WTC11 (cell line): ENCODE data around the gene FREM1. TPM values are rescaled to one million over a fixed set of nuclear protein-coding genes. Genes with fewer than 3 reads are reported as not detected.

Experiments
- ATAC-seq: fragments of 200-7000 bp; cut with Tn5 transposase; 2 replicates; pipeline ENCODE4 v1.10.0; 2021; ENCODE audit warnings: mild to moderate bottlenecking, moderate library complexity
- CTCF ChIA-PET: fragments of 300-600 bp; sonication (Branson Sonifier 250); formaldehyde crosslinking; loops from one replicate; lab custom pipeline; 2021; ENCODE audit warnings: antibody characterized with exemption; lab: Charles Lee
- POLR2A ChIA-PET: fragments of 350-600 bp; sonication (Branson Sonifier 250); formaldehyde crosslinking; loops from one replicate; lab custom pipeline; 2021; ENCODE audit warnings: antibody characterized with exemption; lab: Charles Lee
- DNase-seq: peaks from one replicate; pipeline ENCODE4 v3.0.0; 2021; ENCODE audit warnings: low spot score
- H3K27ac Mint-ChIP-seq: 2 replicates; pipeline ENCODE4 v1.8.0; 2021; ENCODE audit warnings: mixed read lengths
- H3K27me3 Mint-ChIP-seq: 2 replicates; pipeline ENCODE4 v1.8.0; 2021; ENCODE audit warnings: low read depth, mild to moderate bottlenecking, moderate library complexity, mixed read lengths
- H3K36me3 Mint-ChIP-seq: 2 replicates; pipeline ENCODE4 v1.8.0; 2021; ENCODE audit warnings: mixed read lengths
- H3K4me1 Mint-ChIP-seq: 2 replicates; pipeline ENCODE4 v1.8.0; 2022; ENCODE audit warnings: mixed read lengths
- H3K4me3 Mint-ChIP-seq: 2 replicates; pipeline ENCODE4 v1.8.0; 2021; ENCODE audit warnings: mild to moderate bottlenecking, moderate library complexity, mixed read lengths
- H3K9me3 Mint-ChIP-seq: 2 replicates; pipeline ENCODE4 v1.8.0; 2021; ENCODE audit warnings: mixed read lengths
- ATF1 ChIP-seq: sonication (generic); formaldehyde crosslinking; IDR thresholded peaks from 2 replicates; pipeline ENCODE4 v1.8.1; 2023; ENCODE audit warnings: mild to moderate bottlenecking, moderate library complexity, missing genetic modification reagents
- CREB1 ChIP-seq: sonication (generic); formaldehyde crosslinking; IDR thresholded peaks from 2 replicates; pipeline ENCODE4 v1.8.0; 2023; ENCODE audit warnings: mild to moderate bottlenecking, missing genetic modification reagents
- CREM ChIP-seq: sonication (generic); formaldehyde crosslinking; IDR thresholded peaks from 2 replicates; pipeline ENCODE4 v1.8.1; 2022; ENCODE audit warnings: mild to moderate bottlenecking, missing genetic modification reagents, moderate library complexity
- ERG ChIP-seq: fragments of 250-450 bp; sonication (Bioruptor Pico); IDR thresholded peaks from 2 replicates; pipeline ENCODE4 v1.8.0; 2021; ENCODE audit warnings: mild to moderate bottlenecking
- FOXJ3 ChIP-seq: sonication (generic); formaldehyde crosslinking; IDR thresholded peaks from 2 replicates; pipeline ENCODE4 v1.9.0; 2021; ENCODE audit warnings: missing genetic modification reagents, mild to moderate bottlenecking, borderline replicate concordance
- FOXP1 ChIP-seq: sonication (generic); formaldehyde crosslinking; IDR thresholded peaks from 2 replicates; pipeline ENCODE4 v1.8.0; 2022; ENCODE audit warnings: missing genetic modification reagents, mild to moderate bottlenecking, moderate library complexity, borderline replicate concordance
- GRHL2 ChIP-seq: fragments of 250-450 bp; sonication (Bioruptor Pico); IDR thresholded peaks from 2 replicates; pipeline ENCODE4 v1.8.0; 2022; ENCODE audit warnings: mild to moderate bottlenecking, moderate library complexity; ENCODE audit not compliant: insufficient replicate concordance, severe bottlenecking
- JAZF1 ChIP-seq: fragments of 250-450 bp; sonication (Bioruptor Pico); IDR thresholded peaks from 2 replicates; pipeline ENCODE4 v1.9.0; 2021; ENCODE audit warnings: moderate library complexity, mild to moderate bottlenecking, inconsistent platforms
- MXD4 ChIP-seq: fragments of 250-450 bp; sonication (Bioruptor Pico); IDR thresholded peaks from 2 replicates; pipeline ENCODE4 v1.8.0; 2021; ENCODE audit warnings: mild to moderate bottlenecking, moderate library complexity, borderline replicate concordance
- NFATC4 ChIP-seq: fragments of 250-450 bp; sonication (Bioruptor Pico); IDR thresholded peaks from 2 replicates; pipeline ENCODE4 v1.9.0; 2021; ENCODE audit warnings: mild to moderate bottlenecking
- NFE2L1 ChIP-seq: sonication (generic); formaldehyde crosslinking; IDR thresholded peaks from 2 replicates; pipeline ENCODE4 v1.8.1; 2023; ENCODE audit warnings: missing genetic modification reagents
- NR1H2 ChIP-seq: sonication (generic); formaldehyde crosslinking; IDR thresholded peaks from 2 replicates; pipeline ENCODE4 v1.9.0; 2021; ENCODE audit warnings: mild to moderate bottlenecking, moderate library complexity, missing genetic modification reagents
- NR2C2 ChIP-seq: sonication (generic); formaldehyde crosslinking; IDR thresholded peaks from 2 replicates; pipeline ENCODE4 v1.8.0; 2022; ENCODE audit warnings: mild to moderate bottlenecking, missing genetic modification reagents
- NR3C1 ChIP-seq: sonication (generic); formaldehyde crosslinking; conservative IDR thresholded peaks from 2 replicates; pipeline ENCODE4 v1.8.1; 2023; ENCODE audit warnings: low read depth, mild to moderate bottlenecking, missing genetic modification reagents
- PREB ChIP-seq: sonication (generic); formaldehyde crosslinking; IDR thresholded peaks from 2 replicates; pipeline ENCODE4 v1.8.1; 2022; ENCODE audit warnings: mild to moderate bottlenecking, missing genetic modification reagents, moderate library complexity, borderline replicate concordance
- SMAD3 ChIP-seq: sonication (generic); formaldehyde crosslinking; IDR thresholded peaks from 2 replicates; pipeline ENCODE4 v1.8.0; 2022; ENCODE audit warnings: missing genetic modification reagents, mild to moderate bottlenecking, borderline replicate concordance
- SOX15 ChIP-seq: fragments of 250-450 bp; sonication (Bioruptor Pico); IDR thresholded peaks from 2 replicates; pipeline ENCODE4 v1.9.0; 2021; ENCODE audit warnings: mild to moderate bottlenecking
- ZNF121 ChIP-seq: sonication (generic); formaldehyde crosslinking; IDR thresholded peaks from 2 replicates; pipeline ENCODE4 v1.8.0; 2023; ENCODE audit warnings: missing genetic modification reagents
- ZNF416 ChIP-seq: fragments of 250-450 bp; sonication (Bioruptor Pico); IDR thresholded peaks from 2 replicates; pipeline ENCODE4 v1.9.0; 2021; ENCODE audit warnings: mild to moderate bottlenecking, inconsistent platforms
- ZNF532 ChIP-seq: fragments of 250-450 bp; sonication (Bioruptor Pico); IDR thresholded peaks from 2 replicates; pipeline ENCODE4 v1.9.0; 2021; ENCODE audit warnings: mild to moderate bottlenecking, borderline replicate concordance
- total RNA-seq: library from RNA; stranded (reverse); gene quantifications from 3 replicates; pipeline ENCODE4 v1.2.3, GENCODE V29; 2021

Gene FREM1
- total RNA-seq, 1 experiment from 2014 or later: 2.8 TPM

- no peak overlapping the region for H3K4me3 Mint-ChIP-seq
- no peak for ATAC-seq
- peaks cover 4% of the 10 kb centered on the region for H3K9me3 Mint-ChIP-seq
- no peaks in the 10 kb centered on the region for H3K36me3 Mint-ChIP-seq
- H3K27ac Mint-ChIP-seq: no peak overlapping the region
- peaks cover 82% of the 10 kb centered on the region for H3K27me3 Mint-ChIP-seq
- ChIA-PET CTCF (no interaction called here), POLR2A (no interaction called here)
- no peak for DNase-seq
- H3K4me1 Mint-ChIP-seq: 0 out of 2 replicates have a peak, but pooled peaks cover 3% of the 10 kb centered on the region
- TF ChIP-seq JAZF1 (no peak), ZNF416 (no peak), FOXJ3 (CRISPR knock-in tag) (no peak), ZNF121 (CRISPR knock-in tag) (no peak), GRHL2 (CRISPR knock-in tag) (no peak), ATF1 (CRISPR knock-in tag) (no peak), SOX15 (no peak), FOXP1 (CRISPR knock-in tag) (no peak), NFATC4 (CRISPR knock-in tag) (no peak), ZNF532 (CRISPR knock-in tag) (no peak), ERG (CRISPR knock-in tag) (no peak), CREM (CRISPR knock-in tag) (no peak), SMAD3 (CRISPR knock-in tag) (no peak), PREB (CRISPR knock-in tag) (no peak), MXD4 (CRISPR knock-in tag) (no peak), CREB1 (CRISPR knock-in tag) (no peak)
- TF ChIP-seq, all 79 proteins: peak for 0
These were observed 195.1 kb downstream of the FREM1 start for GRCh38 chr9:14715102-14715501.

GRCh38 chr9:14713187-14713767 is 197.0 kb downstream of the FREM1 start:
- ATAC-seq (no peak), DNase-seq (no peak)
- Mint-ChIP-seq H3K27ac (no peak overlapping the region), H3K4me1 (no peaks in the 10 kb centered on the region), H3K4me3 (no peak overlapping the region), H3K9me3 (peaks cover 17% of the 10 kb centered on the region), H3K27me3 (peaks cover 74% of the 10 kb centered on the region), H3K36me3 (peaks cover 7% of the 10 kb centered on the region)
- CTCF ChIA-PET: interaction anchor here (1.6 kb wide), 1 partner anchor 60 kb away, joined by 3 read pairs; no protein-coding TSS in a partner anchor
- POLR2A ChIA-PET: no interaction called here
- TF ChIP-seq FOXP1 (CRISPR knock-in tag) (no peak), NFE2L1 (CRISPR knock-in tag) (no peak), NR1H2 (CRISPR knock-in tag) (no peak), ZNF532 (CRISPR knock-in tag) (no peak), MXD4 (CRISPR knock-in tag) (no peak), NR2C2 (CRISPR knock-in tag) (no peak), NFATC4 (CRISPR knock-in tag) (no peak), NR3C1 (CRISPR knock-in tag) (no peak)
